Stimulated activated CD4-positive, alpha-beta T cell treated with anti-CD3 and anti-CD28 coated beads, Interleukin-4, amount 100 ng/mL, for 1 hour (primary cell): ENCODE results near the gene TPRA1.
A peak's percentile ranks its signal among the peaks of the same experiment; 100 is the strongest.

Experiments
- DNase-seq: peaks from one replicate; pipeline ENCODE4 v3.0.0-alpha.2; 2020

Gene TPRA1

DNA sequence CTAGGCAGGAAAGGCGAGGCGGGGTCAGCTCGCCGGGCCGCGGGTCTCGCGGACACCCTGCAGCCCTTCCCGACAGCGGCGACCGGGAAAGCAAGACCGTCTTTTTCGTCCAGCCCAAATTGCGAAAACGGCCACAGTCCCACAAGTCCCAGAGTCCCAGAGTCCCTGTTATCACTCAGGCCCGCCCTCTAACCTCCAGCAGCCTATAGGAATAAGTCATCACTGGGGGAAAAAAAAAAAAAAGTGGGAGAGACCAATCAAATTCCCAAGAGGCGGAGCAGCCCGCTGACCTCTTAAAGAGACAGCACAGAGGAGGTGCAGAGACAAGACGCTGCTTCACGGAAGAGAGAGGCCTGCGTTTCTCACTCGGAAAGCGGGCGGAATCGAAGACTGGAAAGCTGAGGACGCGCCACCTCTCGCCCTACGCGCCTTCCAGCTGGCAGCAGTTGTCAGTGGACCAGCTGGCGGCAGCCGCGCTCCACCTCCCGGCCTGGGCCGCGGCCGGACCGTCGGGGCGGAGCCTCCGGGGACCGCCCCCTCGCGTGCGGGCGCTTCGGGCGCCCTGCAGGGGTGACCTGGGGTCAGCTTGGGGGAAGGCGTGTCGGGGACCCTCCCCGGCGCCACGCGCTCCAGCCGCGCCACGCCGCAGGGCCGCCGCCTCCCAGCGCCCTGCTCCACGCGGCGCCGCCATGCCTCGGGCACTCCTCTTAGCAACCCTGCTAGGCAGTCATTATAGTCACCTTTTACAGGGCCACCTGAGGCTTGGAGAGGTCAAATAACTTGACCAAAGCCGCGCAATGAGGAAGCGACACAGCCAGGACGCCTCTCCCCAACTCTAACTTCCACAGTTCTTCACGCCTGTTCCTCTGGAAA lies at the start of gene TPRA1:
TPRA1 (minus strand) TSS at position 141 of the 873 bp plus-strand sequence. CDS start 10,587 bp downstream, outside the sequence.
- DNase-seq = peak; percentile 78

DNA sequence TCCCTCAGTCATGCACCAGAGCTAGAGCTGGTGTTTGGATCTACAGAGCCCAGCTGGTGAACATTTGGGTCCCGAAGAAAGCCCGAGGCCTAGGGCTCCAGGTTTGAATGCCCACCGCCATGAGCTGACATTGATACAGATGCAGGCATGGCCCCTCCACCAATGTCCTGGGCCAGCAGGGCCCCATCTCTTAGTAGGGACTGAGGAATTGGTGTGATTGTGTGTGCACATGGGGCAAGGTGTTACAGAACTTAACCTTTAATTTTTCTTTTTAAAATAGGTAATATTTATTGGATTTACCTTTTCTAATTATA lies 49.5 kb upstream of the TPRA1 start:
- DNase-seq = no peak

DNA sequence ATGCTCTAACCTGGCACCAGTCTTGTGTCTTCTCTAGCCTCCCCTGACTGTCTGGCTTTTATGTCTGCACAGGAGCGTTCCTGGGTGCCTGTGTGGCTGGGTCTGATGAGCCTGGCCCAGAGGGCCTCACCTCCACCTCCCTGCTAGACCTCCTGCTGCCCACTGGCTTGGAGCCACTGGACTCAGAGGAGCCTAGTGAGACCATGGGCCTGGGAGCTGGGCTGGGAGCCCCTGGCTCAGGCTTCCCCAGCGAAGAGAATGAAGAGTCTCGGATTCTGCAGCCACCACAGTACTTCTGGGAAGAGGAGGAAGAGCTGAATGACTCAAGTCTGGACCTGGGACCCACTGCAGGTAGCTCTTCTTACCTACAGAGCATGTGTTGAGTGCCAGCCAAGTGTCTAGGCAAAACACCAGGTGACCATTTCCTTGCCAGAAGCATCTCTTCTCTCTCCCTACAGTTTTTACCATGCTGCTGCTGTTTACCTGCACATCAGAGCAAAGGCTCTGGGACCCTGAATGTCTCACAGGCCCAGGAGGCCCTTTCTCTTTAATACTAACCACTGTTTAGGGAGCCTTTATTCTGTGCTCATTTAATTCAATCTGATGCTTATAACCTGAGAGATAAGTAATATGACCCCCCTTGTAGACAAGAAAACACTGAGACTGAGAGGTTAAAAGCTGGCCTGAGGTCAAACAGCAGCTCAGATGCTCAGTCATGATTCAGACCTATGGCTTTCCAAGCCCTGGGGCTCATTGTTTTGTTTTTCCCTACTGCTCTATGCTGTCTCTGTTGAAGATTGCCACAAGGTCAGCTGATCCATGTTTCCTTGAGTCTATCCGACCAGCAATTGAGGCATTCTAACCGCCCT lies 48.9 kb upstream of the TPRA1 start:
- no peak for DNase-seq

DNA sequence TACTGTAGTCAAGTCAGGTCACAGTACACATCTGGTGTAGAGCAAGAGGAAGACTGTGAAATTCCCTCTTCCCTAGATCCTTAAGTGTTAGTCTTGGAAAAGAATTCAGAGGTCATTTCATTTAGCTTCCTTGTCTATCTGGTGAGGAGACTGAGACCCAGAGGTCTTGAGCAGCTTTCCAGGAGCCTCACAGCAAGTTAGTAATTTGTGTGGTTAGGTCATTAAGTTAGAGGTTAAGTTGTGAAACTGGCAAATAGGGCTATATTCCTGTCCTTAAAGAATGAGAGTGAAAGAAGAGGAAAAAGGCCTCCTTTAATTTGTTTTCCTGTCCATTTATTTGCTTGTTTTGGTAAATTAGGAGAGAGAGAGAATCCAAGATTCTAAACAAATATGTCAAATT lies 47.4 kb upstream of the TPRA1 start:
- no peak for DNase-seq

DNA sequence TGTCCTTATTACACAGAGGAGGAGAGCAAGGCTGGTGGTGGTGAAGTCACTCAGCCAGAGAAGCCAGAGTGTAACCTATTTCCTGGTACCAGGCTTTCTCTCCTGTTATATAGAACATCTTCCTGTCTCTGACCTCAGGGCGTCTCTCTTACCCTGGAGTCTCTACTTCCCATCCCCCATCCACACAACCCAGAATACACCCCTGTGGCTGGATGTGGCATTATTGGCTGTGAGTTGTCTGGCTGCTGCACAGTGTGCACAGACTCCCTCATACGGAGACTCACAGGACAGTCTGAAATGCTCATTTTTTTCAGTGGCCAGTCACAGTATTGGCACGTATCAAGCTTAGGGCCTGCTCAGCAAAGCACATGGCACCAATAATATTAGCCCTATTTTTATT lies 47.0 kb upstream of the TPRA1 start:
- DNase-seq = no peak

DNA sequence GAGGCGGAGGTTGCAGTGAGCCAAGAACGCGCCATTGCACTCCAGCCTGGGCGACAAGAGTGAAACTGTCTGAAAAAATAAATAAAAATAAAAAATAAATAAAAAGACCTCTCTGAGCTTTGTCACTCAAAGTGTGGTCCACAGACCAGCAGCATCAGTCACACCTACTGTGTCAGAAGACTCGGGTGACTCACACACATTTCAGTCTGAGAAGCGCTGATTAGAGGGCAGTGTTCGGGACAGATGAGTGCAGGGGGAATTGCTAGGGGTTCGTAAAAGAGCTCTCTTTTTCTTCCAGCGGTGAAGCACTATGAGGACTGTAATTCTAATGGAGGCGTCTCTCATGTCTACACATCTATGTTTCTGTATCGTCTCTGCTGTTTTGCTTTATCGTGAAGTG lies 44.1 kb upstream of the TPRA1 start:
- no peak for DNase-seq

DNA sequence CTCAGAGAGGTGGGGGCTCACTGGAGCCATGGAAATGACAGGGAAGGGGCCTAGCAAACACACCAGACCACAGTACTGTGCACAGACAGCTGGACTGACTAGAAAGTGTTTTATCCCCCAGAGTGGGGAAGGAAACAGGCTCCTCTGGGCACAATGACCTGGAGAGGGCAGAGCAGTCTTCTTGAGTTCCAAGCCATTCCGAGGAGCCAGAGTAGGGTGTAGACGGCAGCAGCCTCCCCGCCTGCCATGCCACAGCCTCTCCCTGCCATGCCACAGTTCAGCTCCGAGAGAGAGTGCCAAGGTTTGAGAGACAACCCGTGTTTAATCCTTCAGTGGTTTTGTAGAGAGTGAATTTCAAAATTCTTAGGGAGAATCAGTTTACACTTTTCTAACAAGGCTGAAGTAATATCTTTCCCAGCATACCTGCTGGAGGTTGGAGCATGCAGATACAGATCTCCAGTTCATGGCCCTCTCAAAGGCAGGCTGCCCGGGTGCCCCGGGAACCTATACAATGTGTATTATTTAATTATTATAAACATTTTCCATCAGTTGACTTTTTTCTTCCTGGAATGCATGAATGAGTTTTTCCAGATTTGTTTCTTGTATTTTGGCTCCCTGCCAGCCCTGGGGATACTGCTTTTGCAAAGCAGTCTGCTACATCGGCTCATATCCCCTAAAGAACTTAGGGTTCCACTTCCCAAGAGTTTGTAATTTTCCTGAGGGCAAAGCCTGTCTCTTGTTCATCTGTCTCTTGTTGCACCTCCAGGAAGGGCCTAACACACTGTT lies 41.7 kb upstream of the TPRA1 start:
- no peak for DNase-seq

DNA sequence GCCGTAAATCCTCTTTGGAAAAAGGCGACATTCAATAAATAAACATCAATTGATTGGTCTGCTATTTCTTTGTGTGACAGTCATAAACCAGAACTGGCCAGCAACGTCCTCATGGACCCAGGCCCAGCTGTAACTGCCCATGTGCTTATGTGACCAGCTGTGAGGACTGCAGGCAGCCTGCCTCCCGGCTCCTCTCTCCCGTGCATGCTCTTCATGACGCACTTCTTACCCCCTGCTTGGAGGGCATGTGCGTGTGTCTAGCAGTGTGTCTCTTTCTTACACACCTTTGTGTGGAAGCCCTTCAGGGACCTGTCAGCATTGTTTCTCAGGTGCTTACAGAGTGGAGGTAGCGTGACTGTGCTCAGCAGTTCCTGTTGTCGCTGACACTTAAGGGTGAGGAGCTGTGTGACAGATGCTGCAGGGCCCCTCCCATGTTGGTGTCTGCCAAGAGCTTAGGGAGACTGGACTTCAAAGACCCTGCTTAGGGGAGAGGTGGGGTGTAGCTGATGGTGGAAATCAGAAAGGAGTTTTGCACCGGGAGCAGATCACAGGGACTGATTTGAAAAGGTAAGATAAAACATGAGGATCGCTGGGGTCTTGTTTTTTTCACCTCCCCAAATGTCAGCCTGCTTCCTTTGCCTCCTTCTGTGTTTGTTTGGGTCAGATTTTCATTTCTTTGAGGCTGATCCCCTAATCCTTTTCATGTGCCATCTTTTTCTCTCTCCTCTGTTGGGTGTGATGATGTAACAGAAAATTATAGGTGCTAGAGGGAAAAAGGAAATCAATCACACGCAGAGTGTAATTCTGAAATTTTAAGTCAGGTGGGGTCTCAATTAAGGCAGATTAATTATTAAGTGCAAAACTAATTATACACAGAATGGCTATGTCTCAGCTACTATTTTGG lies 40.5 kb upstream of the TPRA1 start:
- no peak for DNase-seq

DNA sequence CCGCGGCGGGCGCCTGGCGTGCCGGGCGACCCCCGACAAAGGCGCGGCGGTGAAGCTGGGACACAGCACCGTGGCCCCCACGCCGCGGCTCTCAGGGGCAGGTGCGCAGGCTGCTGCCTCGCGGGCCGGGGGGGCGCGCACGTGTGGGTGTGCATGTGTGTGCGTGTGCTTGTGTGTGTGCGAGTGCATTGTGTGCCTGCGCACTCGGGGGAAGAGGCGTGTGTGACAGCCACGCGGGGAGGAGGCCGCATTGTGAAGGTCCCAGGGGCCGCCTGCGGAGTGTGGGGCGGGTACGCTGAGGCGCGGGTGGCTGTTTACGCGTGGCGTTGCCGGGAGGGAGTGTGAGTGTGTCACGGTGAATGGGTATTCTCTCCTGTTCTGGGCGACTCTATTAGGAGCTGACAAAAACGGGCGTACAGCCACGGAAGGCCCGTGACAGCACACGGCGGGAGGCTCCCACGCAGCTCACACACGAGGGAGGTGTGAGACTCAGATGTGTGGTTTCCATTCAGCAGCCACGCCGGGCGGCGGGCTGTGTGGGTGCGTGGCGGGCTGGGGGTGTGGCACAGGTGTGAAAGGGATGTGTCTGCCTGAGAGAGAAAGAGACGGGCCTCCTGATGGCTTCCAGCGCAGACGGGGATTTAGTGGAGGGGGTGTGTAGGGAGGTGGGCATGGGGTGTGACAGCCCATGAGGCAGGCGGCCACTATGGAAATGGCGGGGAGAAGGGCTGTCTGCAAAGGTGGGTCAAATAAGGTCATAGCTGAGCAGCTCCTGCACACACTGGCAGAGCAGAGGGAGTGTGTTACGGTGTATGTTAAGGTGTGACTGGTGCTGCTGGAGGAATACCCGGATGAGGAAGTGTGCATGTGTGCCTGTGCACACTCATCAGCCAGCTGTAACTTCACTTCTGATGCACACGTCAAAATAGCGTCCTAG lies 39.2 kb upstream of the TPRA1 start:
- peak; percentile 53 for DNase-seq

DNA sequence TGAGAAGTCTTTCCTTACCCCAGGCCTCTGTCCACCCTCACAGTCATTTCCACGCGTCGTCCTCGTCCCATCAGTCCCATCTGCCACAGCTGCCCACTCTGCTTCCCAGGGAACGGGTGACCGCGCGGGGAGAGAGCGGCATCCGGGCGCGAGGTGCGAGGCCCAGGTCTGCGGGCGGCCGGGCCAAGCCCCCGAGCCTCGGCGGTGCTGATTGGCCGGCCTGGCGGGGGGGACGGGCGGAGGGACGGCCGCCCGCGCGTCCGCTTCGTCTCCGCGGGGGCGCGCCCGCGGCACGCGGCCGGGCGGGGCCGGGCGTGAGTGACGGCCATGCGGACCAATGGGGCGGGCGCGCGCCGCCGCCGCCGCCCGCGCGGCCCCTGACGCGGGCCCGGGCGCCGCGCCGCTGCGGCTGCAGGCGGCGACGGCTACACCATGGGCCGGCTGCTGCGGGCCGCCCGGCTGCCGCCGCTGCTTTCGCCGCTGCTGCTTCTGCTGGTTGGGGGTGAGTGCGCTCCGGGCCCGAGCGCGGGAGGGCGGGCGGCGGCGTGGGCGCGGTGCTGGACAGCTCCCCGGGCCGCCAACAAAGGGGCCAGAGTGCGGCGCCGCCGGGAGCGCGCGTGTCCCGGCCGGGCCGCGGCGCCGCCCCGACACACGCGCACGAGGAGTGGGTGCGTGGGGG lies 38.4 kb upstream of the TPRA1 start, which contains the start of gene PODXL2:
PODXL2 (plus strand) TSS at position 398 of the 679 bp plus-strand sequence; CDS start at position 433, 35 bp downstream.
- DNase-seq = peak; percentile 51

DNA sequence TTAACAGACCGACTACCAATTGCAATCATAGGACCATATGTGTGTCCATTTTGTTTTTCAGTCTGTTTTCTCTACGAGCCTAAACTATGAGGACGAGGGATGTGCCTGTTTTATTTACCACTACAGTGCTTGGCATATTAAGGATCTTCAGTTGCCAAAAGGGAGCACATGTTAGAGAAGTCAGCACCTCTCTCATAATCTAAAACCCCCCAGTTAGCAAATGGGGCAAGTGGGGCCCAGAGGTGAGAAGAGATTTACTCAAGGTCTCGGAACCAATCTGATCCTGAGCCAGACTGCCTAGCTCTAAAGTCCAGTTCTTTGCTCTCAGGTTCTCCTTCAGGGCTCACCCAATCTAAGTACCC lies 37.9 kb upstream of the TPRA1 start:
- no peak for DNase-seq

DNA sequence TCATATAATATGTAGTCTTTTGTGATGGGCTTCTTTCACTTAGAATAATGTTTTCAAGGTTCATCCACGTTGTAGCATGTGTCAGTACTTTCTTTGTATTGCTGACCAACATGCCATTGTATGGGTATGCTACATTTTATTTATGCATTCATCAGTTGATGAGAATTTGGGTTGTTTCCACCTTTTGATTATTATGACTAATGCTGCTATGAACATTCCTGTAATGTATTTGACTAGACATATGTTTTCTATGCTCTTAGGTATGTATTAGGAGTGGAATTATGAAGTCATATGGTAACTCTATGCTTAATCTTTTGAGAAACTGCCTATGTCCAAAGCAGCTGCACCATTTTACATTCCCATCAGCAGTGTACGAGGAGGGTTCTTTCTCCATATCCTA lies 35.3 kb upstream of the TPRA1 start:
- no peak for DNase-seq

DNA sequence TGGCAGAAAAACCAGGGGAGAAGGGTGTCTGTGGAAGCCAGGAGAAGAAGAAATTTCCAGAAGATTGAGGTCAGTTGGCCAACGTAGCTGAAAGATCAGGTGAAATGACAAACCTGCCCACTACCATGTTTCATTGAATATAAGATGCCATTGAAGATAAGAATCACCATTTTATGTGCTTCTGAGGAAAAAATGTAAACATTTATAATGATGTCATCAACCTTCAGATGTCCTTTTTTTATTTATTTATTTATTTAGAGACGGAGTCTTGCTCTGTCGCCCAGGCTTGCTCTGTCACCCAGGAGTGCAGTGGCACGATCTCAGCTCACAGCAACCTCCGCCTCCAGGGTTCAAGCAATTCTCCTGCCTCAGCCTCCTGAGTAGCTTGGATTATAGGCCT lies 33.5 kb upstream of the TPRA1 start:
- no peak for DNase-seq

DNA sequence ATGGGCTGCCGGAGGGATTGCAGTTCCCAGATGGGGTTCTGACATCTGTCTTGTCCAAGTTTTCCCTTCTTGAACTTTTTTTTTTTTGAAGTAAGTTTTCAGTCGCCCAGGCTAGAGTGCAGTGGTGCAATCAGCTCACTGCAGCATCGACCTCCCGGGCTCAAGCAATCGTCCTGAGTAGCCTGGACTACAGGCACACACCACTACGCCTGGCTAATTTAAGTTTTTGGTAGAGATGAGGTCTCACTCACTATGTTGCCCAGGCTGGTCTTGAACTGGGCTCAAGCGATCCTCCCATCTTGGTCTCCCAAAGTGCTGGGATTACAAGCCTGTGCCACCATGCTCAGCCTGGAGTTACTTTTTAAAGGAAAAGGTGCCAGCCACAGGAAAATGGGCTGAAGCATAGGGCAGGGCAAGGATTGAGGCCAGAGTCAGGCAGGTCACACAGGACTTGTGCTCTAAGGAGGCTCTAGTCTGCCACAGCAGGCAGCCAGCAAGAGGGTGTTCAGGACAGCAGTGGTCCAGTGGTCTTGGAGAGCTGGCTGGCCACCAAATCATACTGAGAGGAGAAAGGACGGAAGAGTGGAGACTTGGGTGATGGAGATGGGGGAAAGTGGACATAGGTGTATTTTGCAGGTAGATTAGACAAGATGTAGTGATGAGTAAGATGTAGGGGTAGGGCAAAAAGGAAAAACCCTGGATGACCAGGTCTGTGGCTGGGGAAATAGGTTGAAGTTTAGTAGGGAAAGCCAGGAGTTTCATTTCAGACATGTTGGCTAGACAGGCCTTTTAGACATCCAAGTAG lies 32.4 kb upstream of the TPRA1 start:
- DNase-seq = no peak

DNA sequence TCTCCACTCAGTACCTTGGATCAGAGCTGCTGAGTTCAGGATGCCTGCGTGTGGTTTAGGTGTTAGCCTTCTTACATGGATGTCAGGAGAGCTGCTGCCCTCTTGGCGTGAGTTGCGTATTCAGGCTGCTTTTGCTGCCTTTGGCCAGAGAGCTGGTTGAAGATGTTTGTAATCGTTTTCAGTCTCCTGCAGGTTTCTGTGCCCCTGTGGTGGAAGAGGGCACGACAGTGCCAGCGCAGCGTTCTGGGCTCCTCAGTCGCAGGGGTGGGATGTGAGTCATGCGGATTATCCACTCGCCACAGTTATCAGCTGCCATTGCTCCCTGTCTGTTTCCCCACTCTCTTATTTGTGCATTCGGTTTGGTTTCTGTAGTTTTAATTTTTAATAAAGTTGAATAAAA lies 31.5 kb upstream of the TPRA1 start:
- no peak for DNase-seq

DNA sequence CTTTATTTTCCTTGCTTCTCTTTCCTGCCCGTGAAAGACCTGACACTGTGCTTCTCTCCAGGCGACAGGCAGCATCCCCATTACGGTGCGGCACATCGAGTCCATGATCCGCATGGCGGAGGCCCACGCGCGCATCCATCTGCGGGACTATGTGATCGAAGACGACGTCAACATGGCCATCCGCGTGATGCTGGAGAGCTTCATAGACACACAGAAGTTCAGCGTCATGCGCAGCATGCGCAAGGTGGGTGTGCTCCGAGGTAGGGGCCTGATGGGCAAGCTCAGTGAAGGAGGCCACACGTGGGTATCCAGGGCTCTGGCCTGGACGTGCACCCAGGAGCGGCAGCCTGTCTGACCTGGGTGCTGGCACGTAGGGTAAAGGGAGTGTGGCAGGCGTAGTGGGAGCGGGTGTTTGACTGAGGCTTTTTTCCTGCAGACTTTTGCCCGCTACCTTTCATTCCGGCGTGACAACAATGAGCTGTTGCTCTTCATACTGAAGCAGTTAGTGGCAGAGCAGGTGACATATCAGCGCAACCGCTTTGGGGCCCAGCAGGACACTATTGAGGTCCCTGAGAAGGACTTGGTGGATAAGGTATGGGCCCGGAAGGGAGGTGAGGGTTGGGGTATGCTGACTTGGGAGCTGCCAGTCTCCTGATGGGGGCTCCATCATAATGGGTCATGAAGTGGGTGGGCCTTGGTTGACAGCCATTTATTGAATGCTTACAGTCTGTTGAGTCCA lies 30.3 kb upstream of the TPRA1 start:
- DNase-seq = no peak

DNA sequence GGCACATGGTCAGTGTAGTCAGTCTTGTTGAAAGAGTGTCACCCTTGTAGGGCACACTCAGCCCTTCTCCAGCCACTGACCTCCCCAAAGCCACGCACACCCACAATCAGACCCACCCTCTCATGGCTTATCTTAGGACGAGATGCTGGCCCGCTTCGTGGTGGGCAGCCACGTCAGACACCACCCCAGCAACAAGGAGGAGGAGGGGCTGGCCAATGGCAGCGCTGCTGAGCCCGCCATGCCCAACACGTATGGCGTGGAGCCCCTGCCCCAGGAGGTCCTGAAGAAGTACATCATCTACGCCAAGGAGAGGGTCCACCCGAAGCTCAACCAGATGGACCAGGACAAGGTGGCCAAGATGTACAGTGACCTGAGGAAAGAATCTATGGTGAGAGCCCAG lies 28.4 kb upstream of the TPRA1 start:
- no peak for DNase-seq

DNA sequence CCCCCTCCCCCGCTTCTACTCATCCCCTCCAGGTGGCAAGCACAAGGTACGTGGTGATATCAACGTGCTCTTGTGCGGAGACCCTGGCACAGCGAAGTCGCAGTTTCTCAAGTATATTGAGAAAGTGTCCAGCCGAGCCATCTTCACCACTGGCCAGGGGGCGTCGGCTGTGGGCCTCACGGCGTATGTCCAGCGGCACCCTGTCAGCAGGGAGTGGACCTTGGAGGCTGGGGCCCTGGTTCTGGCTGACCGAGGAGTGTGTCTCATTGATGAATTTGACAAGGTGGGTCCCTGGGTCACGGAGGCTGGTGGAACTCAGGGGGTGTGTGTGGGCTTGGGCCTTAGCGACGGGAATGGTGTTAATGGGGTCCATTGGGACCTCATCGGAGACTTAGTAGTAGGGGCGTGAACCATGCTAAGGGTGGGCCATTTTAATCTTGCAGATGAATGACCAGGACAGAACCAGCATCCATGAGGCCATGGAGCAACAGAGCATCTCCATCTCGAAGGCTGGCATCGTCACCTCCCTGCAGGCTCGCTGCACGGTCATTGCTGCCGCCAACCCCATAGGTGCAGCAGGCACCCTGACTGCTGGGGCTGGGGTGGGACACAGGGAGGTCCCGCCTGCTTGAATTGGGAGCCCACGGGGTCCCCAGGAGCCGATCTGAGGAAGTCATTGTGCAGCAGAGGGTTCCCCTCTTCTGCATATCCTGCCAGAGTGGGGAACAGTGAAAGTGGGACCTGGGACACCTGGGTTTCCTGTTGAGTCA lies 26.5 kb upstream of the TPRA1 start:
- no peak for DNase-seq
